Natural killer cell (primary cell): ENCODE data around the gene ADD1. TPM values are rescaled to one million over a fixed set of nuclear protein-coding genes. Genes with fewer than 3 reads are reported as not detected.

ENCODE experiments used
- ATAC-seq, 3 donors: fragments of 150-1000 bp in 2 of 3; fragments of 200-7000 bp in 1 of 3; cut with Tn5 transposase; 1 replicate in 1 of 3; 2 replicates in 2 of 3; pipeline ENCODE4 v1.10.0; 2021; ENCODE audit warnings: mild to moderate bottlenecking in 2 of 3, moderate library complexity in 2 of 3
- DNase-seq, 2 donors: peaks; one replicate each; pipeline versions ENCODE4 v3.0.0 to v3.0.0-alpha.2; 2013 to 2021; ENCODE audit warnings: mixed read lengths in 1 of 2
- H3K27ac ChIP-seq: one replicate; pipeline ENCODE4 v1.5.1; 2013; ENCODE audit warnings: mild to moderate bottlenecking, low read length
- H3K27me3 ChIP-seq: one replicate; pipeline ENCODE4 v1.6.1; 2013; ENCODE audit warnings: low read length; ENCODE audit not compliant: control insufficient read depth, insufficient read depth
- H3K36me3 ChIP-seq: one replicate; pipeline ENCODE4 v1.6.1; 2013; ENCODE audit warnings: low read length; ENCODE audit not compliant: control insufficient read depth, insufficient read depth
- H3K4me1 ChIP-seq: one replicate; pipeline ENCODE4 v1.6.1; 2013; ENCODE audit warnings: low read length; ENCODE audit not compliant: control insufficient read depth, insufficient read depth
- H3K4me3 ChIP-seq: one replicate; pipeline ENCODE4 v1.5.1; 2013; ENCODE audit warnings: low read length
- H3K9me3 ChIP-seq: one replicate; pipeline ENCODE4 v1.6.1; 2013; ENCODE audit warnings: low read length; ENCODE audit not compliant: control insufficient read depth, insufficient read depth
- H3K27ac Mint-ChIP-seq, 2 donors: one replicate each; pipeline ENCODE4 v1.8.0; 2022; ENCODE audit warnings: mild to moderate bottlenecking in 2 of 2, mixed read lengths in 2 of 2, moderate library complexity in 1 of 2
- H3K27me3 Mint-ChIP-seq, 2 donors: one replicate each; pipeline ENCODE4 v1.8.0; 2022; ENCODE audit warnings: low read depth in 2 of 2, mixed read lengths in 2 of 2
- H3K36me3 Mint-ChIP-seq: one replicate; pipeline ENCODE4 v1.8.0; 2022; ENCODE audit warnings: mixed read lengths
- H3K4me1 Mint-ChIP-seq, 2 donors: one replicate each; pipeline ENCODE4 v1.8.0; 2022; ENCODE audit warnings: mixed read lengths in 2 of 2
- H3K4me3 Mint-ChIP-seq: one replicate; pipeline ENCODE4 v1.8.0; 2022; ENCODE audit warnings: mild to moderate bottlenecking, moderate library complexity, mixed read lengths
- H3K9me3 Mint-ChIP-seq, 2 donors: one replicate each; pipeline ENCODE4 v1.8.0; 2022; ENCODE audit warnings: mixed read lengths in 2 of 2
- WGBS: methylation state at CpG from one replicate; pipeline ENCODE4 v1.1.7; 2013; ENCODE audit warnings: missing lambda C conversion rate; ENCODE audit not compliant: insufficient coverage; 5-methylcytosine and 5-hydroxymethylcytosine counted together
- intact Hi-C: fragments of 100-400 bp; cut with micrococcal nuclease; formaldehyde crosslinking; loops from one replicate; pipeline ENCODE4 v1.14.2; 2022
- total RNA-seq, 4 donors: library from RNA; stranded (reverse); fragments of 120-200 nt in 1 of 4; gene quantifications; one replicate each; pipeline versions ENCODE4 v1.2.3 to v1.2.4, GENCODE V29; 2013 to 2022
- TF ChIP-seq, protein P1 (sequence below): fragments of 200-600 bp; IDR thresholded peaks from one replicate; pipeline ENCODE4 v1.8.0; 2022; ENCODE audit warnings: antibody characterized with exemption

ADD1 gene
- total RNA-seq, 3 donors from 2014 or later (not counting 1 experiment from before 2014, with no cell fraction given): 383 to 465 (median 452) TPM

DNA sequence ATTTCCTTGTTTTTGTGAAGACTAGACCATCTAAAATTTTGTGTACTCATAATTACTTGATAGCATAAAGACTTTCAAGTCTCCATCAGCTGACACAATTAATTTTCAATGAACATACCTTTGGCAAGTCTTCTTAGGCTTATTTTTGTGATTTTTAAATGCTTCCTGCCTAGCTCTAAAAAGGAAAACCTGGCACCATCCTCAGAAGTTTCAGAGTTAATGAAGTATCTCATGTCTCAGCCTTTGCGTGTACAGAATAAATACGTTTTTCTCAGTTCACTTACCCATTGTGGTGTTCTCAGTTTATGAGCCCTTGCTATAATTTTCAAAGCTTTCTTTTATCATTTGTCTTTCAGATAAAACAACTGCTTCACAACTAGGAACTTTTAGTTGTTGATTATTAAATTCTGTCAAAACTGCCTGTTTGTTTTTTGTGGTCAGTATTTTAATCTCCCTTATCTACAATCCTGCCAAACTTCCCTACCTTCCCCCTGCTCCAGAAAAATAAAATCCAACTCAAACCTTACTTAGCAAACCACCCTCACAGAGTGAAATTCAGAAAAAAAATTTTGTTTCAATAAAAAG, 21.6 kb downstream of the ADD1 start:
- intact Hi-C loops: no loop called here
- no peak overlapping the region for H3K27ac ChIP-seq
- peaks cover 10% of the 10 kb centered on the region for H3K36me3 ChIP-seq

DNA sequence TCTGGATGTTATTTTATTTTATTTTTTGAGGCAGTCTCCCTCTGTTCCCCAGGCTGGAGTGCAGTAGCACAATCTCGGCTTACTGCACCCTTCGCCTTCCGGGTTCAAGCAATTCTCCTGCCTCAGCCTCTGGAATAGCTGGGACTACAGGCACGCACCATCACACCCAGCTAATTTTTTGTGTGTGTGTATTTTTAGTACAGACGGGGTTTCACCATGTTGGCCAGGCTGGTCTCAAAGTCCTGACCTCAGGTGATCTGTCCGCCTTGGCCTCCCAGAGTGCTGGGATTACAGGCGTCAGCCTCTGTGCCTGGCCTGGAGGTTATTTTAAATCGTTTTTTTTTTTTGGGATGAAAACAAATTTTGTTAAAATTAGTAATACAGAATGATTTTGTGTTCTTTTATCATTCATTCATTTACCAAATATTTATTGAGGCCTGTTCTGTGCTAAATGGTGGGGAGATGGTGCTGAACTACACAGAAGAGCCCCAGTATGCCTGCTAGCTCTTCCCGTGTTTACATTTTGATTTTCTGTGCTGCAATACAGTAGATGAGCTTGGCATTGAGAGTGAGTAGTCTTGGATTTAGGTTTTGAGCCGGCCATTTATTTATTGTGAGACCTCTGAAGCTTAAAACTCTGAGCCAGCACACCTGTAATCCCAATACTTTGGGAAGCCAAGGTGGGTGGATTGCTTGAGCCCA, 22.7 kb downstream of the ADD1 start:
- WGBS: 92% methylated on average over 9 of the region's 10 CpGs
- TF ChIP-seq, protein P1, sequence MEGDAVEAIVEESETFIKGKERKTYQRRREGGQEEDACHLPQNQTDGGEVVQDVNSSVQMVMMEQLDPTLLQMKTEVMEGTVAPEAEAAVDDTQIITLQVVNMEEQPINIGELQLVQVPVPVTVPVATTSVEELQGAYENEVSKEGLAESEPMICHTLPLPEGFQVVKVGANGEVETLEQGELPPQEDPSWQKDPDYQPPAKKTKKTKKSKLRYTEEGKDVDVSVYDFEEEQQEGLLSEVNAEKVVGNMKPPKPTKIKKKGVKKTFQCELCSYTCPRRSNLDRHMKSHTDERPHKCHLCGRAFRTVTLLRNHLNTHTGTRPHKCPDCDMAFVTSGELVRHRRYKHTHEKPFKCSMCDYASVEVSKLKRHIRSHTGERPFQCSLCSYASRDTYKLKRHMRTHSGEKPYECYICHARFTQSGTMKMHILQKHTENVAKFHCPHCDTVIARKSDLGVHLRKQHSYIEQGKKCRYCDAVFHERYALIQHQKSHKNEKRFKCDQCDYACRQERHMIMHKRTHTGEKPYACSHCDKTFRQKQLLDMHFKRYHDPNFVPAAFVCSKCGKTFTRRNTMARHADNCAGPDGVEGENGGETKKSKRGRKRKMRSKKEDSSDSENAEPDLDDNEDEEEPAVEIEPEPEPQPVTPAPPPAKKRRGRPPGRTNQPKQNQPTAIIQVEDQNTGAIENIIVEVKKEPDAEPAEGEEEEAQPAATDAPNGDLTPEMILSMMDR: no peak
- Histone ChIP-seq H3K4me1 (peaks cover 38% of the 10 kb centered on the region), H3K4me3 (no peak overlapping the region), H3K9me3 (no peaks in the 10 kb centered on the region), H3K27ac (no peak overlapping the region), H3K36me3 (peaks cover 10% of the 10 kb centered on the region), H3K27me3 (no peaks in the 10 kb centered on the region)
- Mint-ChIP-seq H3K9me3 (no peaks in the 10 kb centered on the region), H3K36me3 (no peaks in the 10 kb centered on the region), H3K4me1 (peaks cover 89 to 91% of the 10 kb centered on the region in 2 donors), H3K4me3 (no peak overlapping the region), H3K27ac (peak overlapping the region; percentile 81), H3K27me3 (no peaks in the 10 kb centered on the region)
- no peak for ATAC-seq
- no peak for DNase-seq
- intact Hi-C loops: no loop called here

More for the DNA sequence above, 21.6 kb downstream of the ADD1 start:
- DNase-seq (no peak), ATAC-seq (no peak)
- Mint-ChIP-seq H3K36me3 (no peaks in the 10 kb centered on the region), H3K27me3 (no peaks in the 10 kb centered on the region), H3K27ac (peak overlapping the region; percentile 47 to 69), H3K4me1 (peaks cover 90 to 91% of the 10 kb centered on the region in 2 donors), H3K9me3 (no peaks in the 10 kb centered on the region), H3K4me3 (no peak overlapping the region)
- Histone ChIP-seq H3K27me3 (no peaks in the 10 kb centered on the region), H3K4me3 (no peak overlapping the region), H3K9me3 (no peaks in the 10 kb centered on the region), H3K4me1 (peaks cover 43% of the 10 kb centered on the region)
- 76% methylated on average over 2 of the region's 2 CpGs for WGBS
- TF ChIP-seq, protein P1: no peak

DNA sequence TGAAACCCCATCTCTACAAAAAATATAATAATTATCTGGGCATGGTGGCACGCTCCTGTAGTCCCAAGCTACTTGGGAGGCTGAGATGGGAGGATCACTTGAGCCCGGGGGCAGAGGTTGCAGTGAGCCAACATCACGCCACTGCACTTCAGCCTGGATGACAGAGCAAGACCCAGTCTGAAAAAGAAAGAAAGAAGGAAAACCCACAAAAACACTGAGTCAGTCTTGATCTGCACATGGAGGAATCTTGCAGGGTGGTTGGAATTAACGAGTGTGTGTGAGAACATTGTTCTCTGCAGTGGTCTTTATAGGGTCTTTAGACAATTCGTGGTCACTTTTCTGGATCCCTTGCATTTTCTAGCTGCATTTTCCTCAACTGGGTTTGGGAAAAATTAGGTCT, 23.2 kb downstream of the ADD1 start:
- Mint-ChIP-seq H3K4me1 (peaks cover 89 to 91% of the 10 kb centered on the region in 2 donors), H3K36me3 (no peaks in the 10 kb centered on the region), H3K27me3 (no peaks in the 10 kb centered on the region), H3K9me3 (no peaks in the 10 kb centered on the region), H3K4me3 (no peak overlapping the region), H3K27ac (peak overlapping the region; percentile 81)
- Histone ChIP-seq H3K27me3 (no peaks in the 10 kb centered on the region), H3K27ac (no peak overlapping the region), H3K36me3 (peaks cover 10% of the 10 kb centered on the region), H3K4me1 (peaks cover 36% of the 10 kb centered on the region), H3K9me3 (no peaks in the 10 kb centered on the region), H3K4me3 (no peak overlapping the region)
- TF ChIP-seq, protein P1: no peak
- ATAC-seq: no peak
- intact Hi-C loops: no loop called here
- 91% methylated on average over 5 of the region's 5 CpGs for WGBS
- DNase-seq: no peak
